ENCODE results near the gene NIPBL. TPM values are rescaled to one million over a fixed set of nuclear protein-coding genes. Genes with fewer than 3 reads are reported as not detected.

Gene NIPBL
- total and polyA plus RNA-seq, 2 of the 8 experiments (the other 6 are each of a cell fraction or from before 2014, with no cell fraction given), result 21.1 to 53.5 TPM

- TF ChIP-seq ASH2L (IDR thresholded peaks at IDR 0.05; ENCODE audit: low read length) (peak; percentile 31), HDAC2 (IDR thresholded peaks at IDR 0.05; ENCODE audit: borderline replicate concordance in 1 of 2, low read depth in 2 of 2, low read length in 2 of 2) (peak in 1 of 2 experiments; percentile 69; a peak in 1 of 4 replicates)
Observed at GRCh38 chr5:36875790-36876298, 725 bp upstream of the NIPBL start (continued).

Data from H1 (cell line).